ENCODE results near the gene SCFD1.
"Not testable (repeated sequence)": the region's sequence is repeated elsewhere in the genome, so short reads cannot be mapped to it uniquely, and the experiment has no call there.

The SCFD1 gene

GRCh38 chr14:30614155-30614554 is 8.0 kb upstream of the SCFD1 start:
- DNase-seq = no peak

GRCh38 chr14:30620178-30620577 is 1.9 kb upstream of the SCFD1 start:
- DNase-seq = peak; percentile 78

DNA sequence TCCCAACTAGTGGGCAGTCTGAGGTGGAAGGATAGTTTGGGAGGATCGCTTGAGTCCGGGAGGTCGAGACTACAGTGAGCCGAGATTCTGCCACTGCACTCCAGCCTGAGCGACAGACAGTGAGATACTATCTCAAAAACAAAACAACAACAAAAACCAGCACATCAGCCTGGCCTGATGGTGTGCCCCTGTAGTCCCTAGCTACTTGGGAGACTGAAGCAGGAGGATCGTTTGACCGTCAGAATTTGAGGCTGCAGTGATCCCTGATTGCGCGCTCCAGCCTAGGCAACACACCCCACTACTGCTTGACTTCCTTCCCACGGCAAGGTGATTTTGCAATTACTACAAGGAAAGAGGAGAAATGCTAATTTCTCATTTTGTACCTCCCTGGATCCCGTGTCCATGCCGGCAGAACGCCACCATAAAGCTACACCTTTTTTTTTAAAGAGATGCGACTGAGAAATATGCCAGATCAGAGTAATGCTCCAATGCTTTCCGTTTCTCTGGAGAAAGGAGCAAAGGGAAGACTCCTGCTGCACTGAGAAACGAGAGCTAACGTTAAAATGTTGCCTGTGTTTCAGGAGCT is 672 bp upstream of the SCFD1 start:
- DNase-seq = peak; percentile 17

- DNase-seq = no peak
Measured at GRCh38 chr14:30623412-30624131, 1.5 kb downstream of the SCFD1 start.

DNA sequence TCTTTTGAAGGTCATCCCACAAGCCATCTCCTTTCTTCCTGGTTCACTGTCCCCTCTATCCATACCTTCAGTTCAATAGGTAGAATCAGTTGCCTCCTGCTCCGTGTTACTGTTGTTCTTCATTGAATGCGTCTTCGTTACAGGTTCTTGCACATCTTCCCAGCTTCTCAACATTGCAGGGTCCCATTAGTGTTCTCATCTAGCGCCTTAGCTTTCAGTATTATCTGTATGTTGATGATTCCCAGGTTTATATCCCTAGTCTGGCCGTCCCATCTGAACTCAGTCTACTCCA is 2.0 kb downstream of the SCFD1 start:
- no peak for DNase-seq

- no peak for DNase-seq
Measured at GRCh38 chr14:30625533-30625932, 3.4 kb downstream of the SCFD1 start.

DNA sequence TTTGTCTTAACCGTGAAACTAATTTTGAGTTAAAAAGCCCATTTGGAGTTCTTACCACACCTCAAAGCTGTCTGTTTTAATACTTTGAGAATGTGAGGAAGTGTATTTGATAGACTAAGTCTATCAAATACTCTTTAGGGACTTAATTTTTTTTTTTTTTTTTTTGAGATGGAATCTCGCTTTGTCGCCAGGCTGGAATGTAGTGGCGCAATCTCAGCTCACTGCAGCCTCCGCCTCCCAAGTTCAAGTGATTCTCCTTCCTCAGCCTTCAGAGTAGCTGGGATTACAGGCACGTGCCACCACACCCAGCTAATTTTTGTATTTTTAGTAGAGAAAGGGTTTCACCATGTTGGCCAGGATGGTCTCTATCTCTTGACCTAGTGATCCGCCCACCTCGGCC is 7.3 kb downstream of the SCFD1 start:
- DNase-seq = peak; percentile 71

GRCh38 chr14:30630248-30630647 is 8.1 kb downstream of the SCFD1 start:
- DNase-seq = no peak

- no peak for DNase-seq
Measured at GRCh38 chr14:30632730-30633129, 10.6 kb downstream of the SCFD1 start.

- DNase-seq = no peak
Measured at GRCh38 chr14:30638926-30639325, 16.8 kb downstream of the SCFD1 start.

- no peak for DNase-seq
Measured at GRCh38 chr14:30641207-30641606, 19.1 kb downstream of the SCFD1 start.

DNA sequence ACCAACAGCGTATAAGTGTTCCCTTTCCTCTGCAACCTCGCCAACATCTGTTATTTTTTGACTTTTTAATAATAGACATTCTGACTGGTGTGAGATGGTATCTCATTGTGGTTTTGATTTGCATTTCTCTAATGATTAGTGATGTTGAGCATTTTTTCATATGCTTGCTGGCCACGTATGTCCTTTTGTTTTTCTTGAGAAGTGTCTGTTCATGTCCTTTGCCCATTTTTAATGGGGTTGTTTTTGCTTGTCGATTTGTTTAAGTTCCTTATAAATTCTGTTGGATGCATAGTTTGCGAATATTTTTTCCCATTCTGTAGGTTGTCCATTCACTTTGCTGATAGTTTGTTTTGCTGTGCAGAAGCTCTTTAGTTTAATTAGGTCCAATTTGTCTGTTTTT is 22.3 kb downstream of the SCFD1 start:
- not testable (repeated sequence) for DNase-seq

- DNase-seq = no peak
Measured at GRCh38 chr14:30645600-30645999, 23.5 kb downstream of the SCFD1 start.

DNA sequence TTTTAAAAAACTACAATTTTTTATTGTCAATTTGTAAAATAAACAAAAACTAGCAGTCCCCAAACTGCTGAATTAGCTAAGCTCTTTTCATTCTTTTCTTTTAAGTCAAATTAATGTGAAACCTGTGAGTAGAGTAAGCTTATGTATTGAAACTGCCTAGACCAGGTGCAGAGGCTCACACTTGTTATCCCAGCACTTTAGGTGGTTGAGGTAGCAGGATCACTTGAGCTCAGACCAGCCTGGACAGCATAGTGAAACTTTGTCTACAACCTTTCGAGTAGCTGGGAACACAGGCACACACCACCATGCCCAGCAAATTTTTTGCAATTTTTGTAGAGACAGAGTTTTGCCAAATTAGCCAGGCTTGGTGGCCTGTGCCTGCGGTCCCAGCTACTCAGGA is 26.4 kb downstream of the SCFD1 start:
- DNase-seq = no peak

DNA sequence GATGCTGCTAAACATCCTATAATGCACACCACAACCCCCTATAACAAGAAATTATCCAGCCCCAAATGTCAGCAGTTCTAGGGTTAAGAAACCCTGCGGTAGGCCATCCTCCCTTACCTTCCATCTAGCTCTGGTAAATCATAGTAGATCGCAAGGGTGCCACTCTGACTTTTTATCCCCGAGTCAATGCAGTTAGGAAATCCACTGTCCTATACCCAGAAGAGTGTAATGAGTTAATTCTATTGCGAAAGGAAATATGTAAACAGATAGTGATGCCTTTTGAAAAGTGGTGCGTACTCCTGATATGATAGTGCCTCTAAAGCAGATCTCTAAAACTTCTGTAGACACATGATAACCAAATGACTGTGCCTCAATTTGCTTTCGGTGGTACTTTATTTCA is 29.8 kb downstream of the SCFD1 start:
- DNase-seq = no peak

GRCh38 chr14:30655124-30655523 is 33.0 kb downstream of the SCFD1 start:
- no peak for DNase-seq

DNA sequence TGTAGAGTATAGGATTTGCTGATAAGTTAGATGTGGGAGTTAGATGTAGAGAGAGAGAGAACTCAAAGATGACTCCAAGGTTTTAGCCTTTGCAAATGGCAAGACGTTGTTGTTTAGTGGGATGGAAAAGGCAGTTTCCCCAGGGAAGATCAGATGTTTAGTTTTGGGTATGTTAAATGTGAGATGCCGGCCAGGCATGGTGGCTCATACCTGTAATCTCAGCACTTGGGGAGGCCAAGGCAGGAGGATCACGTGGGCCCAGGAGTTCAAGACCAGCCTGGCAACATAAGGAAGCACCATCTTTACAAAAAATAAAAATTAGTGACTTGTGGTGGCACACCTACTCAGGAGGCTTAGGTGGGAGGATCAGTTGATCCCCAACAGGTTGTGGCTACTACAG is 33.5 kb downstream of the SCFD1 start:
- no peak for DNase-seq

DNA sequence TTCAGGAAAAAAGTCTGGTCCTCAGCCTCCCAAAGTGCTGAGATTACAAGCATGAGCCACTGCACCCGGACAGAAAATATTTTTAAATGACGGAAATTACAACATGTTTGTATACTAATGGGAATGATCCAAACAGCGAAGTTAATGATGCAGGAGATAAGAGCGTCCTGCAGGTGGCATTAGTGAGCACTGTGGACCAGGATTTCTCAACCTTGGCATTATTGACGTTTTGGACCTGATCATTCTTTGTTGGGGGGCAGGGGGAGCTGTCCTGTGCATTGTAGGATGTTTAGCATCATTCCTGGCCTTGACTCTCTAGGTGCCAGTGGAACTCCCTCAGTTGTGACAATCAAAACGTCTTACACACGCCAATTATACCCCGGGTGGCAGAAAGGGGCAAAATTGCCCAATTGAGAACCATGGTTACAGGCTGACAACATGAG is 34.1 kb downstream of the SCFD1 start:
- peak; percentile 22 for DNase-seq

DNA sequence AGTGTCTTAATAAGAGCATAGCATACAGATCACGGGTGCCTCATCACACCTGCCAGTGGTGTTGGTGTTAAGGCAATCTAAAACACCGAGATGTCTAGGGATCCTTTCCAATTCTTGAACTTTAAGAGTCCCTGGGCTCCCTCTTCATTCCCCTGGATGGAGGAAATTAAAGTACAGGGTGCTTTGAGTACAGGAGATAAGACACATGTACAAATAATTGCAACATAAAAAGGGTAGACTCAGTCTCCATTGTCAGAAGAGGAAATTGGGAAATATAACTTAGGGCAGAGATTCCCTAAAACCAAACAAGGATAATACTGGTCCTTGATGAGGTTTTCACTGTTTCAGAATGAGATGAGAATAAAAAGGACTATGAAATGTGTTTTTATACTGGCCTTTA is 34.9 kb downstream of the SCFD1 start:
- DNase-seq = no peak

- peak; percentile 4 for DNase-seq
Measured at GRCh38 chr14:30657606-30658163, 35.6 kb downstream of the SCFD1 start.

DNA sequence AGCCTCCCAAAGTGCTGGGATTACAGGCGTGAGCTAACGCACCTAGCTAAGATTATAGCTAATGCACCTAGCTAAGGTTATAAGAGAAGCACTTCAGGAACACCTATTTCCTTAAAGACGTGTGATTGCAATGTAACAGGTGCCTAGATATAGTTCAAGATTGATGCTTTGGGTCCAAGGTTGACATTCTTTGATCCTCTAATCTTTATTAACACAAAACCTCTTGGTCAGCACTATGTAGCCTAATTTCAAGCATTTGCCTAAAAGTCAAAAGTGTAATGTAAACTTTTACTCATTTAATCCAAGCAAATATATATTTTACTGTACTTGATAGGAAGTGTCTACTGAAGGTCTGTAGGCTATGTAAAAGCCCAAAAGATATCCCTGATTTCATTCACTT is 36.5 kb downstream of the SCFD1 start:
- DNase-seq = no peak

GRCh38 chr14:30669594-30669993 is 47.5 kb downstream of the SCFD1 start:
- DNase-seq = no peak

DNA sequence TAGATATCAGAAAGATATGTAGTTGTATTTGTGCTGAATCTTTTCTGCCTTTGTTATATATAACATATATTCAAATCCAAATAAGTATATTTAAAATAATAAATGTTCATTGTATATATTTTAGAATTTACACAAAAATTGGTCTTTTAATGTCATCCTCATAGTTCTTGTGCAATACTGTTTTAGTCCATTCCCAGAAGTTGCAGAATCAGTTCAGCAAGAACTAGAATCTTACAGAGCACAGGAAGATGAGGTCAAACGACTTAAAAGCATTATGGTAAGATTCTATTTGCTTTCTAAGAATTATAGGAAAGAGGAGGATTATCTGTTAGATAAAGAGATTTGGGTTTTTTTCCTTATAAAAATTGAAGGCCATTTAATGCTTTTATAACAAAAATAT is 51.0 kb downstream of the SCFD1 start:
- DNase-seq = no peak

DNA sequence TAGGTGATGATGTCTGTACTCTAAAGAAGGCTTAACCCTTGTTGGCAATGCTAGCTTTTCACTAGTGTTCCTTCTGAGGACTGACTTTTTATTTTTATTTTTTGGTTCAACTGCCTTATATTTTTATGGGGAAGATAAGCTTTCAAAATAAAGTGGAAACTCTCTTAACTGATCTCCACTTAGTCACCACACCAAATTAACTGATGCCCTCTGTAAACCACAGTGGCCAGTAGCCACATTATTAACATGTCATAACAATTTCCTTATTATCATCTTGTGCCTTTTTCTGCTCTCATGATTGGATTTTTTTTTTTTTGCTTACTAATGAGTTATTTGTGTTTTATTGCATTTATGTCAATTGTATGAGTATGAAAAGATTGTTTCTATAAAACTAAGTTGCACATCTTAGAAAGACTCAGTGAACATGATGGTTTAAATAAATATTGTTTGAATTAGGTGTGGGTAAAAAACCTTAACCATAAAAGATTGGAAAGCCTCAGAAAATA is 56.9 kb downstream of the SCFD1 start:
- DNase-seq = no peak

GRCh38 chr14:30680036-30680435 is 57.9 kb downstream of the SCFD1 start:
- no peak for DNase-seq
